Neuronal stem cell (in vitro differentiated cells): ENCODE results near the gene TPX2.

Experiments used
- DNase-seq: peaks from one replicate; pipeline ENCODE4 v3.0.0-alpha.2; 2013; ENCODE audit warnings: low spot score
- H2AFZ ChIP-seq: one replicate; pipeline ENCODE4 v1.6.1; 2013; ENCODE audit warnings: mild to moderate bottlenecking, low read length, inconsistent platforms
- H2AK5ac ChIP-seq: 2 replicates; pipeline ENCODE4 v1.6.1; 2013; ENCODE audit warnings: low read depth, mild to moderate bottlenecking, inconsistent platforms, low read length, moderate library complexity, mixed read lengths
- H2BK120ac ChIP-seq: 2 replicates; pipeline ENCODE4 v1.6.1; 2013; ENCODE audit warnings: low read depth, mild to moderate bottlenecking, inconsistent platforms, low read length, moderate library complexity, mixed read lengths
- H2BK12ac ChIP-seq: one replicate; pipeline ENCODE4 v1.6.1; 2013; ENCODE audit warnings: low read length, inconsistent platforms
- H2BK15ac ChIP-seq: 2 replicates; pipeline ENCODE4 v1.6.1; 2013; ENCODE audit warnings: mild to moderate bottlenecking, low read length, inconsistent platforms, mixed read lengths
- H2BK5ac ChIP-seq: one replicate; pipeline ENCODE4 v1.6.1; 2013; ENCODE audit warnings: inconsistent platforms, mild to moderate bottlenecking, low read length, moderate library complexity
- H3K14ac ChIP-seq: one replicate; pipeline ENCODE4 v1.6.1; 2013; ENCODE audit warnings: low read length, inconsistent platforms
- H3K18ac ChIP-seq: 2 replicates; pipeline ENCODE4 v1.6.1; 2013; ENCODE audit warnings: low read length, inconsistent platforms
- H3K23ac ChIP-seq: 2 replicates; pipeline ENCODE4 v1.6.1; 2013; ENCODE audit warnings: low read depth, mild to moderate bottlenecking, mixed read lengths, low read length, inconsistent platforms; ENCODE audit not compliant: poor library complexity
- H3K27ac ChIP-seq: replicated peaks from 3 replicates; pipeline ENCODE4 v1.5.1; 2013; ENCODE audit warnings: low read length, inconsistent platforms
- H3K27me3 ChIP-seq, 3 experiments: 2 replicates each; pipeline ENCODE4 v1.6.1; 2013; ENCODE audit warnings: low read length in 3 of 3, mild to moderate bottlenecking in 2 of 3, inconsistent platforms in 1 of 3, low read depth in 1 of 3, mixed read lengths in 1 of 3, moderate library complexity in 1 of 3; ENCODE audit not compliant: control insufficient read depth in 3 of 3, insufficient read depth in 3 of 3
- H3K36me3 ChIP-seq, 2 donors: replicated peaks in 1 of 2; 2 replicates each; pipeline ENCODE4 v1.6.1; 2013; ENCODE audit warnings: low read length in 2 of 2; ENCODE audit not compliant: control insufficient read depth in 2 of 2, insufficient read depth in 2 of 2
- H3K4ac ChIP-seq: 2 replicates; pipeline ENCODE4 v1.6.1; 2013; ENCODE audit warnings: inconsistent platforms, mild to moderate bottlenecking, low read length, moderate library complexity
- H3K4me1 ChIP-seq, 2 donors: 1 replicate in 1 of 2; 2 replicates in 1 of 2; pipeline ENCODE4 v1.6.1; 2013; ENCODE audit warnings: low read length in 2 of 2, low read depth in 1 of 2; ENCODE audit not compliant: control insufficient read depth in 2 of 2, insufficient read depth in 1 of 2
- H3K4me2 ChIP-seq: one replicate; pipeline ENCODE4 v1.6.1; 2013; ENCODE audit warnings: mild to moderate bottlenecking, low read length, inconsistent platforms; ENCODE audit not compliant: insufficient read depth, poor library complexity, severe bottlenecking
- H3K4me3 ChIP-seq, 2 donors: 2 replicates each; pipeline ENCODE4 v1.5.1; 2013; ENCODE audit warnings: low read length in 2 of 2, mild to moderate bottlenecking in 2 of 2, inconsistent platforms in 1 of 2, moderate library complexity in 1 of 2
- H3K79me1 ChIP-seq: one replicate; pipeline ENCODE4 v1.6.1; 2013; ENCODE audit warnings: low read depth, mild to moderate bottlenecking, inconsistent platforms, low read length, moderate library complexity
- H3K9ac ChIP-seq: one replicate; pipeline ENCODE4 v1.6.1; 2013; ENCODE audit warnings: mild to moderate bottlenecking, low read depth, low read length, inconsistent platforms; ENCODE audit not compliant: poor library complexity
- H3K9me3 ChIP-seq, 2 donors: replicated peaks in 1 of 2; 2 replicates each; pipeline versions ENCODE3 to v1.6.1; 2013; ENCODE audit warnings: low read length in 2 of 2, mild to moderate bottlenecking in 2 of 2, inconsistent platforms in 1 of 2, low read depth in 1 of 2, mixed read lengths in 1 of 2, moderate library complexity in 1 of 2; ENCODE audit not compliant: control insufficient read depth in 2 of 2, insufficient read depth in 1 of 2
- H4K8ac ChIP-seq: one replicate; pipeline ENCODE4 v1.6.1; 2013; ENCODE audit warnings: low read depth, mild to moderate bottlenecking, inconsistent platforms, low read length, moderate library complexity
- H4K91ac ChIP-seq: one replicate; pipeline ENCODE4 v1.6.1; 2013; ENCODE audit warnings: low read length, low read depth, mild to moderate bottlenecking, inconsistent platforms; ENCODE audit not compliant: poor library complexity
- WGBS, 2 donors: extraction: QIAGEN DNeasy Blood & Tissue Kit; methylation state at CpG; one replicate each; pipeline ENCODE4 v1.1.7; 2013; ENCODE audit warnings: missing lambda C conversion rate in 2 of 2, mixed read lengths in 1 of 2; ENCODE audit not compliant: insufficient read length in 2 of 2, insufficient replicate concordance in 1 of 2; ENCODE audit errors: extremely low coverage in 2 of 2; 5-methylcytosine and 5-hydroxymethylcytosine counted together

TPX2 gene

DNA sequence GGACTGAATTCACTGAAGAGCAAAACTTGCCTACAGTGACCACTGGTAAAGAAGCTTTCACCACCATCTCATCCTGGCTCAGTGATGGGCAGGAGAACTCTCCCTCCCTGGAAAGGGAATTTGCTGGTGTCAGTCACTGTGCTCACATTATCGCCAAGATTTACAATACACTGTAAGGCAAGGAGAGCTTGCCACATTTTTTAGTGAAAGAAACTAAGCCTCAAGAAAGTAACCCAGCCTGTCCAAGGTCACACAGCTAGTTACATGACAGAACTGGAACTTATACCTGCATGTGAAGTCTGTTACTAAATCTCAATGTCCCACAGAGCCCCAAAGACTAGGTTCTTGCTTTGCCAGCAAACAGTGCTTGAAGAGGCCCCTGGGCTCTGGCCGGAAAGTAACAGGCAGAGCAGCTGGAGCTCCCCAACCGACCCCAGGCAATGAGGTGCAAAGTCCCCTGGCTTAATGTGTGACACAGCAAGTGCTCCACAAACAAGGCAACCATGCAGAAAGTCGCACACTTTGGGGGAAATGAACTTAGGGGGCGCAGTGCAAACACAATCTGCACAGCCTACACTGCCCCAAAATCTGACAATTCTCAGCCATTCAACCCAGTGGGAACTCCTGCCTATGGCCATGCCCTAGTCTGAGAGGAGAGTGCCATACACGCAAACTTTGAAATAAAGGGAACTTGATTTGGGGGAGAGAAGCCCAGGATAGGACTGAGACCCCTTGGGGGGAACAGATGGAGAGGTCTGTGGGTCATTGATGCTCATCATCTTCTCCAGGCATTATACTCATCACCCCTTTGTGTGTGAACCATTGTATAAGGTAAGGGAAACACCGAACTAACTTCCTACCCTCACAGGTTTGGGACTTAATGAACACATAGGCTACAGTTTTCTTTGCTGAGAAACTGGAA is 18.3 kb upstream of the TPX2 start:
- Histone ChIP-seq H2BK120ac (no peak overlapping the region), H3K36me3 (peaks cover 4 to 60% of the 10 kb centered on the region in 2 donors), H3K4me1 (peaks cover 16 to 27% of the 10 kb centered on the region in 2 donors), H3K79me1 (peaks cover 3% of the 10 kb centered on the region), H2BK5ac (no peak overlapping the region), H3K4me2 (peak overlapping the region; percentile 35), H4K8ac (no peak overlapping the region), H3K9ac (no peak overlapping the region), H2AFZ (no peak overlapping the region), H3K27ac (no peak overlapping the region), H3K9me3 (no peaks in the 10 kb centered on the region), H2BK15ac (no peak overlapping the region), H3K23ac (no peak overlapping the region), H4K91ac (no peak overlapping the region), H2BK12ac (no peak overlapping the region), H3K4ac (no peak overlapping the region), H2AK5ac (no peak overlapping the region), H3K14ac (no peak overlapping the region), H3K4me3 (peak overlapping the region; percentile 21 to 28), H3K27me3 (no peaks in the 10 kb centered on the region), H3K18ac (no peak overlapping the region)
- DNase-seq, result no peak
- WGBS, 2 donors, result no CpG with 5 or more reads among the region's 7 CpGs

DNA sequence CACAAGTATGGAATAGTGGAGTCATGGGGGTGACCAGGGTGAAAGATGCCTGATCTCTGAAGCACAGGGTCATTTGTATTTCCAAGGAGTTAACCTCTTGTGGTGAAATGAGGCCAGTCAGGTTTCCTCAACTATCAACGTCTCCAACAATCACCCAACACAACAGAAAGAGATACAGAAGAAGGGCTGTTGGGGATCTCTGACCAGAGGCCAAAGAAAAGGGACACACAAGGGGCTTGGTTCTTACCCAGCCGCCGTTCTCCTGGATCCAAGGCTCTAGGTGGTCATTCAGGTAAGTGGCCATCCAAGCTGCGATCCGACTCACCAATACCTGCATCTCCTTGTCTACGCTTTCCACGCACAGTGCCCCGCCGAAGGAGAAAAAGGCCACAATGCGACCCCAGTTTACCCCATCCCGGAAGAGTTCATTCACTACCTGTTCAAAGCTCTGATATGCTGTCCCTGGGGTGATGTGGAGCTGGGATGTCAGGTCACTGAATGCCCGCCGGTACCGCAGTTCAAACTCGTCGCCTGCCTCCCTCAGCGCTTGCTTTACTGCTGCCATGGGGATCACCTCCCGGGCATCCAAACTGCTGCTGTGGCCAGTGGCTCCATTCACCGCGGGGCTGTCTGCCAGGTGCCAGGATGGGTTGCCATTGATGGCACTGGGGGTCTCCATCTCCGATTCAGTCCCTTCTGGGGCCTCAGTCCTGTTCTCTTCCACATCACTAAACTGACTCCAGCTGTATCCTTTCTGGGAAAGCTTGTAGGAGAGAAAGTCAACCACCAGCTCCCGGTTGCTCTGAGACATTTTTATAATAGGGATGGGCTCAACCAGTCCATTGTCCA is 17.5 kb upstream of the TPX2 start:
- Histone ChIP-seq H2AFZ (peak overlapping the region; percentile 98), H3K23ac (peak overlapping the region; percentile 13), H2AK5ac (peak overlapping the region; percentile 72), H2BK120ac (no peak overlapping the region), H3K79me1 (peaks cover 3% of the 10 kb centered on the region), H3K36me3 (peaks cover 4 to 52% of the 10 kb centered on the region in 2 donors), H3K4ac (no peak overlapping the region), H4K8ac (no peak overlapping the region), H3K14ac (no peak overlapping the region), H4K91ac (no peak overlapping the region), H3K9me3 (no peaks in the 10 kb centered on the region), H3K4me2 (peak overlapping the region; percentile 20), H3K9ac (no peak overlapping the region), H3K4me1 (peaks cover 16 to 27% of the 10 kb centered on the region in 2 donors), H2BK15ac (peak overlapping the region; percentile 32), H3K27me3 (no peaks in the 10 kb centered on the region), H3K18ac (peak overlapping the region; percentile 13), H3K27ac (no peak overlapping the region), H2BK12ac (no peak overlapping the region), H2BK5ac (no peak overlapping the region), H3K4me3 (peak overlapping the region; percentile 44 to 77)
- WGBS, 2 donors, result no CpG with 5 or more reads among the region's 22 CpGs
- no peak for DNase-seq

- Histone ChIP-seq H3K79me1 (peaks cover 3% of the 10 kb centered on the region), H3K4me1 (peaks cover 16 to 27% of the 10 kb centered on the region in 2 donors), H2BK15ac (peak within 1 kb of the TSS; percentile 83), H3K4me3 (peak within 1 kb of the TSS; percentile 77 to 89), H4K8ac (peak within 1 kb of the TSS; percentile 66), H4K91ac (peak within 1 kb of the TSS; percentile 65), H3K4ac (peak within 1 kb of the TSS; percentile 78), H3K36me3 (peaks cover 4 to 43% of the 10 kb centered on the region in 2 donors), H3K9me3 (no peaks in the 10 kb centered on the region), H3K14ac (no peak within 1 kb of the TSS), H2AK5ac (peak within 1 kb of the TSS; percentile 91), H3K27ac (peak within 1 kb of the TSS; percentile 94), H3K18ac (peak within 1 kb of the TSS; percentile 97), H3K23ac (peak within 1 kb of the TSS; percentile 70), H2BK5ac (peak within 1 kb of the TSS; percentile 99), H3K27me3 (no peaks in the 10 kb centered on the region), H3K9ac (peak within 1 kb of the TSS; percentile 89), H2AFZ (peak within 1 kb of the TSS; percentile 98), H3K4me2 (peak within 1 kb of the TSS; percentile 79), H2BK12ac (no peak within 1 kb of the TSS), H2BK120ac (peak within 1 kb of the TSS; percentile 62)
- DNase-seq, result peak; percentile 77
- WGBS, 2 donors, result no CpG with 5 or more reads among the region's 38 CpGs
Measured at GRCh38 chr20:31722257-31723068, 16.6 kb upstream of the TPX2 start, which contains the start of gene BCL2L1. BCL2L1 (minus strand) TSS chr20:31722868; CDS start chr20:31722218, 650 bp downstream.
